RWPE1 (cell line): ENCODE measurements around the gene CCNE1.
A peak's percentile ranks its signal among the peaks of the same experiment; 100 is the strongest.

Source experiments
- CTCF ChIA-PET: fragments of 350-600 bp; sonication (Branson Sonifier 250); formaldehyde crosslinking; extraction: SDS; loops from one replicate; lab custom pipeline; 2021; lab: Yijun Ruan, JAX
- POLR2A ChIA-PET: fragments of 400-600 bp; formaldehyde crosslinking; extraction: SDS; loops from one replicate; lab custom pipeline; 2020; ENCODE audit warnings: antibody characterized with exemption; ENCODE audit not compliant: low non-redundant PET; lab: Yijun Ruan, JAX
- DNase-seq: peaks from one replicate; pipeline ENCODE4 v3.0.0; 2012; ENCODE audit warnings: low spot score
- H3K27ac ChIP-seq: fragments of 450-650 bp; 2 replicates; pipeline ENCODE4 v1.5.1; 2017
- TF ChIP-seq, protein P1 (sequence below): fragments of 450-650 bp; conservative IDR thresholded peaks from 2 replicates; pipeline ENCODE4 v1.5.1; 2017; ENCODE audit warnings: low read depth, mild to moderate bottlenecking

The CCNE1 gene

DNA sequence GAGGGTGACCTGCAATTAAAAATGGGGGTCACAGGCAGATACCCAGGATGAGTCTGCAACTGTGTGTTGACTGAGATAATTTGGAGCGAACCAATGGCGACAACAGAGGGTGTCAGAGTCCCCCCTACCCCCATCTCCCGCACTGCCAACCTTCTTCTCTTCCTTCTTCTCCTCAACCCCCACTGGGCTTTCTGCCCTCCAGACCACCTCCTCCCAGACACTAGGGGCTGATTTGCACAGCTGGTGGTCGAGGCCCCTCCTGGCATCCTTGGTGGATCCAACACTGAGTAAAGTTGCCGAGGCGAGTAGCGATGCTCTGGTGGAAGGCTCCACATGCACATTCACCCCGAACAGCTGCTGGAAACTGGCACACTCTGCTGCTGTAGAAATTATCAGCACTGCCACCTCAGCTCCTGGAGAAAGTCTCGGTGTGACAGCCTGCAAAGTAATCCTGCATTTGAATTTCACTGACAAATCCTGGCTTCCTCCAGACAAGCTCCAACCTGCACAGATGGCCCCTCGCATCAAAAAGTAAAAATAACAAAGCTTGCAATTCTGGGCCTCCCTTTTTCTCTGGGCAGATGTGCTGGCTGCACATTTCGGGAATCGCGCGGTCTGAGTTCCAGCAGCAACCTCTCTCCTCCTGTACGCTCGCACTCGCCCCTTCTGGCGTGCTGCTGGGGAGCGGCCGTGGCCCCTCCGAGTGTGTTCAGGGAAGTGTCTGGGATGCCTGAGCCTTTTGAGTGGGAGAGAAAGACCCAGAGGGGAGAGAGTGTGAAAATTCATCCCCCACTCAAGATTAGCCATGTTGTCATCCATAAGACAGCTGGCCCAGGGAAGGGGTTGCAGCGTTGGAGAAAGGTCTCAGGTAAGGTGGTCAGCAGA lies 28.5 kb downstream of the CCNE1 start:
- TF ChIP-seq, protein P1, sequence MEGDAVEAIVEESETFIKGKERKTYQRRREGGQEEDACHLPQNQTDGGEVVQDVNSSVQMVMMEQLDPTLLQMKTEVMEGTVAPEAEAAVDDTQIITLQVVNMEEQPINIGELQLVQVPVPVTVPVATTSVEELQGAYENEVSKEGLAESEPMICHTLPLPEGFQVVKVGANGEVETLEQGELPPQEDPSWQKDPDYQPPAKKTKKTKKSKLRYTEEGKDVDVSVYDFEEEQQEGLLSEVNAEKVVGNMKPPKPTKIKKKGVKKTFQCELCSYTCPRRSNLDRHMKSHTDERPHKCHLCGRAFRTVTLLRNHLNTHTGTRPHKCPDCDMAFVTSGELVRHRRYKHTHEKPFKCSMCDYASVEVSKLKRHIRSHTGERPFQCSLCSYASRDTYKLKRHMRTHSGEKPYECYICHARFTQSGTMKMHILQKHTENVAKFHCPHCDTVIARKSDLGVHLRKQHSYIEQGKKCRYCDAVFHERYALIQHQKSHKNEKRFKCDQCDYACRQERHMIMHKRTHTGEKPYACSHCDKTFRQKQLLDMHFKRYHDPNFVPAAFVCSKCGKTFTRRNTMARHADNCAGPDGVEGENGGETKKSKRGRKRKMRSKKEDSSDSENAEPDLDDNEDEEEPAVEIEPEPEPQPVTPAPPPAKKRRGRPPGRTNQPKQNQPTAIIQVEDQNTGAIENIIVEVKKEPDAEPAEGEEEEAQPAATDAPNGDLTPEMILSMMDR: no peak
- CTCF ChIA-PET: interaction anchor here (0.5 kb wide), 1 partner anchor 48 kb away, joined by 3 read pairs; no protein-coding TSS in a partner anchor
- H3K27ac ChIP-seq: no peak overlapping the region
- no peak for DNase-seq
- POLR2A ChIA-PET: no interaction called here

DNA sequence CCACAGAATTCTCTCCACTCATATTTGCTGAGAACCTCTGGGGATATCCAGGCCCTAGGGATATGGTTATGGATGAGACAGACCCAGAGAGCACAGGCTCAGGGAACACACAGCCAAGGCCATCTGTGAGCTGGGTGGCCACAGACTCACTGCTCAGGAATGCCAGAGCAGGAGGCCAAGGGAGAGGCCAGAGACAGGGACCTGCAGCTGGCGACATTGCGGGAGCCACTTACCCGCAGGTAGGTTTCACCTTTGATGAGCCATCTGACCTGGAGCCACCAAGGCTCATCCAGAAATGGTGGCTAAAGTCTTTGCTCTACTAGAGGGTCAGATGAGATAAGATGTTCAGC lies 29.4 kb downstream of the CCNE1 start:
- no peak overlapping the region for H3K27ac ChIP-seq
- POLR2A ChIA-PET: no interaction called here

GRCh38 chr19:29841559-29842367 lies 30.0 kb downstream of the CCNE1 start:
- no peak overlapping the region for H3K27ac ChIP-seq
- CTCF ChIA-PET: no interaction called here
- POLR2A ChIA-PET: no interaction called here
- TF ChIP-seq, protein P1: no peak
- peak; percentile 60 for DNase-seq

More for the DNA sequence above, 29.4 kb downstream of the CCNE1 start:
- CTCF ChIA-PET: interaction anchor here (0.5 kb wide), 1 partner anchor 47 kb away, joined by 3 read pairs; no protein-coding TSS in a partner anchor
- no peak for DNase-seq
- TF ChIP-seq, protein P1: no peak

GRCh38 chr19:29842471-29843179 lies 30.8 kb downstream of the CCNE1 start:
- TF ChIP-seq, protein P1: no peak
- no peak for DNase-seq
- ChIA-PET POLR2A (no interaction called here), CTCF (no interaction called here)
- H3K27ac ChIP-seq: no peak overlapping the region

DNA sequence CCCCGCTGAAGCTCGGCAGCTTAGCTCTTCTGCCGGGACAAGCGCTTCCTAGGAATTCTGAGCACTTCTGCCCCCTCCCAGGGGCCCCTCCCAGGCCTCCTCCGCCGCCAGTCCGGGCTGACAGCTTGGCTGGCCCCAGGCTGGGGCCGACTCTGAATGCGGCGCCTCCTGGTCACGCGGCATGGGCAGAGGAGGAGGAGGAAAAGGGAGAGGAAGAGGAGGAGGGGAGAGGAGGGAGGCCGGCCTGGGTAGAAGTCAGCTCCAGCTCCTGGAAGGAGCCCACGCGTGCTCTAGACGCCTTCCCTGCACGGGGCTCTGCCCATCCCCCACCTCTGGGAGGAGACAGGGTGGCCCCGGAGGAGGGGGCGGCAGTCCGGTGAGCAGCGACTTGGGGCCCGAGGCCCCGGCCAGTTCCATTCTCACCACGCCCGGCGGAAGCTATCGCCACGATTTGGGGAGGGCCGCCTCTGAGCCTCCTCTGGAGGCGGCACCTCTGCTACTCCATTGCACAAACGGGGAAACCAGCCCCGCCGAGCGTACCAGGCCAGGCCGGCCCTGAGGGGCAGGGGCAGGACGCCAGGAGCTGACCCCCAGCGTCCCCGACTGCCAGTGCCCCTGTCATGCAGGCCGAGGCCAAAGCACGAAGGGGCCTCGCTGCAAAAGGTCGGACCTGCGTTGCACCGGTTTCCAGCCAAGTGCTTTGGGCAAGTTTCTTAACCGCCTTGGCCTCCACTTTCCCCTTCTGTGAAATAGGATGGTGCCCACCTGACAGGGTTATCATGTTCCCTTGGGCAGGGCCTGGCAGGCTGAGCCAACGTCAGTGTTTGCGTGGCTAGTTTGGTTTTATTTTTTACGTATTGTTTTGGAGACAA lies 31.6 kb downstream of the CCNE1 start:
- H3K27ac ChIP-seq: peak overlapping the region; percentile 91; the same call in 1 of the 2 replicates
- POLR2A ChIA-PET: interaction anchor here (1.1 kb wide), 1 partner anchor 127 kb away, joined by 5 read pairs; no protein-coding TSS in a partner anchor
- CTCF ChIA-PET: interaction anchor here (0.6 kb wide), 1 partner anchor 178 kb away, joined by 3 read pairs; the partner anchor contains the start of gene PLEKHF1
- DNase-seq: no peak
- TF ChIP-seq, protein P1: no peak
